H1 (cell line): ENCODE data around the gene VSIG10L2. TPM values are rescaled to one million over a fixed set of nuclear protein-coding genes. Genes with fewer than 3 reads are reported as not detected.

Source experiments
- CTCF ChIA-PET: fragments of 300-600 bp; sonication (Branson Sonifier 250); formaldehyde crosslinking; loops from one replicate; lab custom pipeline; 2021; ENCODE audit not compliant: partially characterized antibody; lab: Charles Lee
- POLR2A ChIA-PET: fragments of 300-600 bp; sonication (Branson Sonifier 250); formaldehyde crosslinking; loops from one replicate; lab custom pipeline; 2021; ENCODE audit warnings: inconsistent platforms; ENCODE audit not compliant: partially characterized antibody; lab: Charles Lee
- DNase-seq, 2 experiments: peaks; one replicate each; pipeline versions ENCODE4 v3.0.0 to v3.0.0-alpha.2; 2010 to 2022; ENCODE audit warnings: low spot score in 2 of 2, low read depth in 1 of 2, mixed read lengths in 1 of 2
- FAIRE-seq: peaks from 2 replicates; lab custom pipeline; 2011; peaks lifted over from hg19 to GRCh38; lab: Jason Lieb, UNC
- H2AFZ ChIP-seq: 2 replicates; pipeline ENCODE4 v1.8.1; 2012; ENCODE audit warnings: low read length, inconsistent platforms
- H2AK5ac ChIP-seq: 2 replicates; pipeline ENCODE4 v1.6.1; 2013; ENCODE audit warnings: low read depth, low read length
- H2BK120ac ChIP-seq: replicated peaks from 2 replicates; pipeline ENCODE3; 2013; ENCODE audit warnings: low read depth, low read length, inconsistent platforms
- H2BK12ac ChIP-seq: 2 replicates; pipeline ENCODE4 v1.6.1; 2013; ENCODE audit warnings: low read depth, low read length
- H2BK15ac ChIP-seq: 2 replicates; pipeline ENCODE4 v1.6.1; 2013; ENCODE audit warnings: low read length
- H2BK20ac ChIP-seq: 2 replicates; pipeline ENCODE4 v1.6.1; 2013; ENCODE audit warnings: low read length
- H2BK5ac ChIP-seq: 2 replicates; pipeline ENCODE4 v1.6.1; 2013; ENCODE audit warnings: low read depth, low read length
- H3K14ac ChIP-seq: 2 replicates; pipeline ENCODE4 v1.6.1; 2013; ENCODE audit warnings: inconsistent platforms; ENCODE audit not compliant: insufficient read length
- H3K18ac ChIP-seq: 2 replicates; pipeline ENCODE4 v1.6.1; 2013; ENCODE audit warnings: low read length; ENCODE audit errors: extremely low read depth
- H3K23ac ChIP-seq: 2 replicates; pipeline ENCODE4 v1.6.1; 2013; ENCODE audit warnings: inconsistent platforms; ENCODE audit not compliant: insufficient read length
- H3K23me2 ChIP-seq: 2 replicates; pipeline ENCODE4 v1.6.1; 2013; ENCODE audit warnings: low read depth, low read length
- H3K27ac ChIP-seq: 2 replicates; pipeline ENCODE4 v1.6.1; 2011; ENCODE audit warnings: low read depth, low read length, inconsistent platforms
- H3K27me3 ChIP-seq, 4 experiments: replicated peaks in 1 of 4; 1 replicate in 1 of 4; 2 replicates in 3 of 4; pipeline versions ENCODE4 v1.6.1 to v1.8.1; 2011 to 2013; ENCODE audit warnings: low read length in 3 of 4, mild to moderate bottlenecking in 3 of 4, inconsistent platforms in 2 of 4, mixed read lengths in 2 of 4, moderate library complexity in 1 of 4; ENCODE audit not compliant: control insufficient read depth in 3 of 4, insufficient read depth in 3 of 4; ENCODE audit errors: extremely low read depth in 1 of 4
- H3K36me3 ChIP-seq, 4 experiments: 2 replicates each; pipeline versions ENCODE4 v1.6.1 to v1.8.1; 2011 to 2013; ENCODE audit warnings: mild to moderate bottlenecking in 4 of 4, low read length in 3 of 4, moderate library complexity in 2 of 4, control low read depth in 1 of 4, inconsistent platforms in 1 of 4; ENCODE audit not compliant: insufficient read depth in 4 of 4, control insufficient read depth in 2 of 4
- H3K4ac ChIP-seq: replicated peaks from 2 replicates; pipeline ENCODE3; 2013; ENCODE audit warnings: low read length, low read depth, mixed read lengths, inconsistent platforms; ENCODE audit not compliant: insufficient read length
- H3K4me1 ChIP-seq, 4 experiments: replicated peaks in 1 of 4; 1 replicate in 1 of 4; 2 replicates in 3 of 4; pipeline versions ENCODE4 v1.6.1 to v1.8.1; 2011 to 2013; ENCODE audit warnings: low read length in 3 of 4, inconsistent platforms in 2 of 4, mixed read lengths in 1 of 4; ENCODE audit not compliant: insufficient read depth in 4 of 4, control insufficient read depth in 3 of 4
- H3K4me2 ChIP-seq, 2 experiments: 2 replicates each; pipeline versions ENCODE4 v1.6.1 to v1.8.1; 2011 to 2013; ENCODE audit warnings: low read depth in 2 of 2, low read length in 2 of 2, control low read depth in 1 of 2, inconsistent platforms in 1 of 2, mild to moderate bottlenecking in 1 of 2; ENCODE audit not compliant: insufficient read depth in 1 of 2
- H3K4me3 ChIP-seq, 4 experiments: fragments of 200-600, 300-600 bp in 1 of 4; sonication (generic), shearing (Covaris generic), sonication (Bioruptor Twin) in 1 of 4; 2 replicates each; pipeline versions ENCODE4 v1.5.1 to v1.8.1; 2011 to 2016; ENCODE audit warnings: low read length in 4 of 4, low read depth in 3 of 4, control low read depth in 2 of 4, inconsistent platforms in 2 of 4, mild to moderate bottlenecking in 2 of 4, mixed read lengths in 1 of 4, moderate library complexity in 1 of 4; ENCODE audit not compliant: insufficient read depth in 2 of 4; ENCODE audit errors: extremely low read depth in 1 of 4
- H3K56ac ChIP-seq: replicated peaks from 2 replicates; pipeline ENCODE3; 2013; ENCODE audit warnings: low read depth, mild to moderate bottlenecking, mixed read lengths, low read length, inconsistent platforms; ENCODE audit not compliant: insufficient read length
- H3K79me1 ChIP-seq: 2 replicates; pipeline ENCODE4 v1.6.1; 2013; ENCODE audit warnings: low read depth, low read length, control low read depth
- H3K79me2 ChIP-seq, 2 experiments: 2 replicates each; pipeline versions ENCODE4 v1.6.1 to v1.8.1; 2012 to 2013; ENCODE audit warnings: low read length in 2 of 2, mild to moderate bottlenecking in 2 of 2, inconsistent platforms in 1 of 2; ENCODE audit not compliant: insufficient read depth in 2 of 2, control insufficient read depth in 1 of 2
- H3K9ac ChIP-seq, 4 experiments: replicated peaks in 1 of 4; 1 replicate in 1 of 4; 2 replicates in 3 of 4; pipeline versions ENCODE4 v1.6.1 to v1.8.1; 2011 to 2013; ENCODE audit warnings: low read depth in 3 of 4, low read length in 3 of 4, control low read depth in 2 of 4, mild to moderate bottlenecking in 2 of 4, moderate library complexity in 2 of 4, inconsistent platforms in 1 of 4; ENCODE audit errors: extremely low read depth in 1 of 4
- H3K9me3 ChIP-seq, 2 experiments: 2 replicates each; pipeline versions ENCODE4 v1.6.1 to v1.8.1; 2012 to 2013; ENCODE audit warnings: mild to moderate bottlenecking in 2 of 2, moderate library complexity in 2 of 2, control low read depth in 1 of 2, inconsistent platforms in 1 of 2, low read depth in 1 of 2, low read length in 1 of 2, mixed read lengths in 1 of 2; ENCODE audit not compliant: insufficient read depth in 2 of 2
- H4K20me1 ChIP-seq, 2 experiments: replicated peaks in 1 of 2; 2 replicates each; pipeline versions ENCODE3 to v1.8.1; 2011 to 2013; ENCODE audit warnings: inconsistent platforms in 2 of 2, low read length in 2 of 2, mild to moderate bottlenecking in 1 of 2; ENCODE audit not compliant: insufficient read depth in 2 of 2, control insufficient read depth in 1 of 2
- H4K5ac ChIP-seq: 2 replicates; pipeline ENCODE4 v1.6.1; 2013; ENCODE audit warnings: low read length, low read depth, mixed read lengths, inconsistent platforms; ENCODE audit not compliant: insufficient read length
- H4K8ac ChIP-seq: 2 replicates; pipeline ENCODE4 v1.8.0; 2013; ENCODE audit warnings: mild to moderate bottlenecking, moderate library complexity, low read length, inconsistent platforms; ENCODE audit not compliant: insufficient read depth; ENCODE audit errors: extremely low read depth
- H4K91ac ChIP-seq: replicated peaks from 2 replicates; pipeline ENCODE3; 2013; ENCODE audit warnings: low read length, mixed read lengths, inconsistent platforms; ENCODE audit not compliant: insufficient read length
- BACH1 ChIP-seq: IDR thresholded peaks from 2 replicates; pipeline ENCODE4 v1.6.1; 2012; ENCODE audit warnings: low read length, improper control_type of control experiment
- RBBP5 ChIP-seq: IDR thresholded peaks from 2 replicates; pipeline ENCODE4 v1.7.1; 2012; ENCODE audit warnings: low read depth, mild to moderate bottlenecking, inconsistent platforms, low read length, moderate library complexity, borderline replicate concordance
- SIX5 ChIP-seq: IDR thresholded peaks from 2 replicates; pipeline ENCODE4 v1.6.1; 2011; ENCODE audit warnings: mild to moderate bottlenecking, low read depth, low read length
- WGBS, 2 experiments: shearing (Covaris generic) in 1 of 2; methylation state at CpG; one replicate each; pipeline versions ENCODE4 v1.1.6 to v1.1.7; 2013 to 2015; ENCODE audit warnings: low lambda C conversion rate in 2 of 2, mixed read lengths in 2 of 2, inconsistent platforms in 1 of 2, low coverage in 1 of 2, missing lambda C conversion rate in 1 of 2; ENCODE audit not compliant: insufficient replicate concordance in 2 of 2, insufficient coverage in 1 of 2, insufficient read length in 1 of 2; ENCODE audit errors: extremely low coverage in 1 of 2, missing lambda C conversion rate in 1 of 2; 5-methylcytosine and 5-hydroxymethylcytosine counted together
- polyA plus RNA-seq, 7 experiments: library from polyadenylated mRNA; depleted of rRNA in 3 of 7; stranded (reverse) in 5 of 7; unstranded in 2 of 7; fragments of >200 nt in 5 of 7; fragments of 200-250 nt in 2 of 7; gene quantifications; 1 replicate in 5 of 7; 2 replicates in 1 of 7; 4 replicates in 1 of 7; pipeline versions ENCODE4 v1.2.1 to v1.2.3, GENCODE V29; 2011 to 2013; ENCODE audit warnings: missing spikeins in 2 of 7, mixed read lengths in 2 of 7
- total RNA-seq: library from RNA; stranded (reverse); fragmentation: NEBNext Ultra II Directional; extraction: Animal tissue kit (Norgen Biotek cat#: 25700); gene quantifications from 2 replicates; pipeline ENCODE4 v1.2.1, GENCODE V29; 2021

The VSIG10L2 gene
- total and polyA plus RNA-seq, 2 of the 8 experiments (the other 6 are each of a cell fraction or from before 2014, with no cell fraction given), result not detected

GRCh38 chr11:125921042-125921441 is 24.8 kb upstream of the VSIG10L2 start:
- H3K56ac ChIP-seq, result no peak overlapping the region
- DNase-seq, result no peak
- no peak overlapping the region for H3K4me3 ChIP-seq
- H3K14ac ChIP-seq, result no peak overlapping the region
- H2AK5ac ChIP-seq, result no peak overlapping the region
- no peak overlapping the region for H4K5ac ChIP-seq
- H3K4me1 ChIP-seq, result no peaks in the 10 kb centered on the region
- H2BK20ac ChIP-seq, result no peak overlapping the region
- no peaks in the 10 kb centered on the region for H3K23me2 ChIP-seq
- no peak overlapping the region for H2BK15ac ChIP-seq
- no peaks in the 10 kb centered on the region for H4K20me1 ChIP-seq
- no peak overlapping the region for H3K23ac ChIP-seq
- no peak overlapping the region for H2BK120ac ChIP-seq
- no peak overlapping the region for H3K18ac ChIP-seq
- H2AFZ ChIP-seq, result no peak overlapping the region
- H3K36me3 ChIP-seq, result no peaks in the 10 kb centered on the region; a peak in 1 of 8 replicates
- no peak overlapping the region for H3K4me2 ChIP-seq
- FAIRE-seq, result no peak
- H3K79me2 ChIP-seq, result no peaks in the 10 kb centered on the region
- no peaks in the 10 kb centered on the region for H3K9me3 ChIP-seq
- ChIA-PET POLR2A (no interaction called here), CTCF (interaction anchor here (0.7 to 5.8 kb wide), 11 partner anchors 9 to 270 kb away, joined by 3 to 118 read pairs (median 4); partner anchors contain the start of gene DDX25)
- H2BK12ac ChIP-seq, result no peak overlapping the region
- 80% methylated on average over 9 of the region's 9 CpGs; no CpG with 5 or more reads in 1 of the 2 experiments for WGBS, 2 experiments
- H3K9ac ChIP-seq, result no peak overlapping the region
- H3K79me1 ChIP-seq, result no peaks in the 10 kb centered on the region
- TF ChIP-seq BACH1 (no peak), SIX5 (no peak), RBBP5 (no peak)
- H3K27ac ChIP-seq, result no peak overlapping the region
- no peak overlapping the region for H3K4ac ChIP-seq
- no peak overlapping the region for H4K91ac ChIP-seq
- no peak overlapping the region for H2BK5ac ChIP-seq
- no peak overlapping the region for H4K8ac ChIP-seq
- no peaks in the 10 kb centered on the region; a peak in 2 of 7 replicates for H3K27me3 ChIP-seq
